ENCODE data around the gene HRK. TPM values are rescaled to one million over a fixed set of nuclear protein-coding genes. Genes with fewer than 3 reads are reported as not detected.

Gene HRK
- total RNA-seq, 2 experiments from 2014 or later, result not detected

- peaks cover 16% of the 10 kb centered on the region for H3K36me3 Mint-ChIP-seq
- DNase-seq, result peak; percentile 58
- no peak overlapping the region for H3K4me3 Mint-ChIP-seq
- POLR2A ChIA-PET, result interaction anchor here (0.6 to 1.3 kb wide), 3 partner anchors 8 to 42 kb away, joined by 3 to 4 read pairs (median 3); no protein-coding TSS in a partner anchor
- intact Hi-C loops (cut with micrococcal nuclease), result no loop called here
- peaks cover 37% of the 10 kb centered on the region for H3K4me1 Mint-ChIP-seq (ENCODE audit: low read depth)
- H3K9me3 Mint-ChIP-seq, result no peaks in the 10 kb centered on the region
- H3K27me3 Mint-ChIP-seq, result peaks cover 2% of the 10 kb centered on the region
- H3K27ac Mint-ChIP-seq, result peak overlapping the region; percentile 50
- CTCF ChIA-PET, result interaction anchor here (0.6 to 1.1 kb wide), 3 partner anchors 42 to 49 kb away, joined by 3 read pairs; no protein-coding TSS in a partner anchor
These were observed 35.5 kb upstream of the HRK start for GRCh38 chr12:116916714-116917114.

- no peak overlapping the region for H3K4me3 Mint-ChIP-seq
- intact Hi-C loops (cut with micrococcal nuclease), result no loop called here
- no peak overlapping the region for H3K27ac Mint-ChIP-seq
- ChIA-PET POLR2A (interaction anchor here (1.1 to 1.3 kb wide), 2 partner anchors 9 to 42 kb away, joined by 3 to 4 read pairs; no protein-coding TSS in a partner anchor), CTCF (interaction anchor here (0.6 to 1.1 kb wide), 2 partner anchors 43 to 49 kb away, joined by 3 read pairs; no protein-coding TSS in a partner anchor)
- H3K4me1 Mint-ChIP-seq (ENCODE audit: low read depth), result peaks cover 37% of the 10 kb centered on the region
- DNase-seq, result no peak
- no peaks in the 10 kb centered on the region for H3K9me3 Mint-ChIP-seq
- H3K36me3 Mint-ChIP-seq, result peaks cover 16% of the 10 kb centered on the region
- peaks cover 2% of the 10 kb centered on the region for H3K27me3 Mint-ChIP-seq
These were observed 34.9 kb upstream of the HRK start for GRCh38 chr12:116916122-116916521.

- Mint-ChIP-seq H3K36me3 (peaks cover 19% of the 10 kb centered on the region), H3K27me3 (no peaks in the 10 kb centered on the region), H3K27ac (no peak overlapping the region), H3K4me3 (no peak overlapping the region), H3K9me3 (no peaks in the 10 kb centered on the region), H3K4me1 (ENCODE audit: low read depth) (peaks cover 33% of the 10 kb centered on the region)
- intact Hi-C loops (cut with micrococcal nuclease), result no loop called here
- POLR2A ChIA-PET, result no interaction called here
- DNase-seq, result no peak
- CTCF ChIA-PET, result no interaction called here
These were observed 34.1 kb upstream of the HRK start for GRCh38 chr12:116915326-116915725.

- CTCF ChIA-PET, result no interaction called here
These were observed 29.6 kb upstream of the HRK start, which contains the start of gene FBXW8 for GRCh38 chr12:116910645-116911451. TSS of gene FBXW8 (plus strand) at chr12:116910950. CDS start at chr12:116911038, 88 bp downstream.

GRCh38 chr12:116910280-116910644 lies 29.0 kb upstream of the HRK start:
- ChIA-PET POLR2A (no interaction called here), CTCF (no interaction called here)
- peaks cover 2% of the 10 kb centered on the region for H3K27me3 Mint-ChIP-seq
- intact Hi-C loops (cut with micrococcal nuclease), result no loop called here
- DNase-seq, result no peak
- peaks cover 8% of the 10 kb centered on the region for H3K36me3 Mint-ChIP-seq
- no peaks in the 10 kb centered on the region for H3K9me3 Mint-ChIP-seq
- H3K4me3 Mint-ChIP-seq, result peak overlapping the region; percentile 85
- H3K4me1 Mint-ChIP-seq (ENCODE audit: low read depth), result peaks cover 15% of the 10 kb centered on the region
- H3K27ac Mint-ChIP-seq, result no peak overlapping the region

More at GRCh38 chr12:116910645-116911451, 29.6 kb upstream of the HRK start, which contains the start of gene FBXW8:
- DNase-seq, result peak; percentile 67
- Mint-ChIP-seq H3K36me3 (peaks cover 10% of the 10 kb centered on the region), H3K27me3 (peaks cover 2% of the 10 kb centered on the region), H3K27ac (peak within 1 kb of the TSS; percentile 31), H3K9me3 (no peaks in the 10 kb centered on the region), H3K4me3 (peak within 1 kb of the TSS; percentile 85), H3K4me1 (ENCODE audit: low read depth) (peaks cover 17% of the 10 kb centered on the region)
- POLR2A ChIA-PET, result interaction anchor here (1.1 kb wide), 1 partner anchor 91 kb away, joined by 3 read pairs; no protein-coding TSS in a partner anchor
- intact Hi-C loops (cut with micrococcal nuclease), result no loop called here

GRCh38 chr12:116906285-116906684 lies 25.0 kb upstream of the HRK start:
- H3K36me3 Mint-ChIP-seq, result peaks cover 3% of the 10 kb centered on the region
- POLR2A ChIA-PET, result no interaction called here
- H3K27me3 Mint-ChIP-seq, result peaks cover 19% of the 10 kb centered on the region
- no peak overlapping the region for H3K27ac Mint-ChIP-seq
- DNase-seq, result no peak
- H3K4me3 Mint-ChIP-seq, result no peak overlapping the region
- CTCF ChIA-PET, result no interaction called here
- intact Hi-C loops (cut with micrococcal nuclease), result no loop called here
- peaks cover 3% of the 10 kb centered on the region for H3K4me1 Mint-ChIP-seq (ENCODE audit: low read depth)
- no peaks in the 10 kb centered on the region for H3K9me3 Mint-ChIP-seq

- H3K27ac Mint-ChIP-seq, result no peak overlapping the region
- no peak for DNase-seq
- peaks cover 27% of the 10 kb centered on the region for H3K27me3 Mint-ChIP-seq
- no peaks in the 10 kb centered on the region for H3K36me3 Mint-ChIP-seq
- H3K4me1 Mint-ChIP-seq (ENCODE audit: low read depth), result no peaks in the 10 kb centered on the region
- POLR2A ChIA-PET, result no interaction called here
- no peaks in the 10 kb centered on the region for H3K9me3 Mint-ChIP-seq
- CTCF ChIA-PET, result no interaction called here
- intact Hi-C loops (cut with micrococcal nuclease), result no loop called here
- H3K4me3 Mint-ChIP-seq, result no peak overlapping the region
These were observed 22.6 kb upstream of the HRK start for GRCh38 chr12:116903818-116904217.

GRCh38 chr12:116901612-116902011 lies 20.4 kb upstream of the HRK start:
- H3K27me3 Mint-ChIP-seq, result peaks cover 30% of the 10 kb centered on the region

GRCh38 chr12:116898669-116899068 lies 17.4 kb upstream of the HRK start:
- ChIA-PET POLR2A (interaction anchor here (0.6 kb wide), 1 partner anchor 10 kb away, joined by 4 read pairs; no protein-coding TSS in a partner anchor), CTCF (no interaction called here)
- Mint-ChIP-seq H3K4me1 (ENCODE audit: low read depth) (no peaks in the 10 kb centered on the region), H3K36me3 (no peaks in the 10 kb centered on the region), H3K27ac (no peak overlapping the region), H3K4me3 (no peak overlapping the region), H3K9me3 (peaks cover 2% of the 10 kb centered on the region), H3K27me3 (peaks cover 23% of the 10 kb centered on the region)
- DNase-seq, result no peak
- intact Hi-C loops (cut with micrococcal nuclease), result no loop called here

More at GRCh38 chr12:116901612-116902011, 20.4 kb upstream of the HRK start:
- peaks cover 2% of the 10 kb centered on the region for H3K9me3 Mint-ChIP-seq
- H3K27ac Mint-ChIP-seq, result no peak overlapping the region
- ChIA-PET CTCF (no interaction called here), POLR2A (no interaction called here)
- DNase-seq, result no peak
- intact Hi-C loops (cut with micrococcal nuclease), result no loop called here
- H3K4me3 Mint-ChIP-seq, result no peak overlapping the region
- no peaks in the 10 kb centered on the region for H3K36me3 Mint-ChIP-seq
- no peaks in the 10 kb centered on the region for H3K4me1 Mint-ChIP-seq (ENCODE audit: low read depth)

GRCh38 chr12:116897476-116897875 lies 16.2 kb upstream of the HRK start:
- Mint-ChIP-seq H3K27me3 (peaks cover 21% of the 10 kb centered on the region), H3K27ac (no peak overlapping the region), H3K4me3 (no peak overlapping the region), H3K4me1 (ENCODE audit: low read depth) (no peaks in the 10 kb centered on the region), H3K9me3 (peaks cover 2% of the 10 kb centered on the region), H3K36me3 (no peaks in the 10 kb centered on the region)
- ChIA-PET POLR2A (no interaction called here), CTCF (no interaction called here)
- intact Hi-C loops (cut with micrococcal nuclease), result no loop called here
- DNase-seq, result no peak

GRCh38 chr12:116896411-116896924 lies 15.2 kb upstream of the HRK start:
- ChIA-PET CTCF (no interaction called here), POLR2A (no interaction called here)
- intact Hi-C loops (cut with micrococcal nuclease), result no loop called here

GRCh38 chr12:116894913-116895312 lies 13.7 kb upstream of the HRK start:
- no peak for DNase-seq
- H3K27ac Mint-ChIP-seq, result no peak overlapping the region
- H3K4me3 Mint-ChIP-seq, result no peak overlapping the region
- no peaks in the 10 kb centered on the region for H3K4me1 Mint-ChIP-seq (ENCODE audit: low read depth)
- H3K27me3 Mint-ChIP-seq, result peaks cover 8% of the 10 kb centered on the region
- ChIA-PET CTCF (no interaction called here), POLR2A (no interaction called here)
- H3K9me3 Mint-ChIP-seq, result peaks cover 5% of the 10 kb centered on the region
- intact Hi-C loops (cut with micrococcal nuclease), result no loop called here
- H3K36me3 Mint-ChIP-seq, result no peaks in the 10 kb centered on the region

More at GRCh38 chr12:116896411-116896924, 15.2 kb upstream of the HRK start:
- DNase-seq, result no peak
- Mint-ChIP-seq H3K9me3 (peaks cover 2% of the 10 kb centered on the region), H3K27ac (no peak overlapping the region), H3K27me3 (peaks cover 13% of the 10 kb centered on the region), H3K4me3 (no peak overlapping the region), H3K36me3 (no peaks in the 10 kb centered on the region), H3K4me1 (ENCODE audit: low read depth) (no peaks in the 10 kb centered on the region)

Data from activated CD4-positive, alpha-beta memory T cell treated with anti-CD3 and anti-CD28 coated beads for 36 hours (primary cell).